Panc1 (cell line): ENCODE data around the gene TXNRD1. TPM values are rescaled to one million over a fixed set of nuclear protein-coding genes. Genes with fewer than 3 reads are reported as not detected.

Source experiments
- ATAC-seq: fragments of 200-7000 bp; cut with Tn5 transposase; 2 replicates; pipeline ENCODE4 v1.9.1; 2020; ENCODE audit warnings: mild to moderate bottlenecking, moderate library complexity
- BruUV-seq: library from RNA; stranded (reverse); fragments of 400-500 nt; replicated peaks from 2 replicates; lab custom pipeline; 2021; lab: Mats Ljungman, UMichigan
- CTCF ChIA-PET: fragments of 300-600 bp; sonication (Branson Sonifier 250); formaldehyde crosslinking; loops from one replicate; lab custom pipeline; 2022; ENCODE audit warnings: antibody characterized with exemption; lab: Charles Lee
- POLR2A ChIA-PET: fragments of 300-600 bp; sonication (Branson Sonifier 250); formaldehyde crosslinking; loops from one replicate; lab custom pipeline; 2022; ENCODE audit warnings: antibody characterized with exemption; lab: Charles Lee
- DNase-seq: peaks from one replicate; pipeline ENCODE4 v3.0.0-alpha.2; 2010; ENCODE audit warnings: low read depth, low spot score
- H3K27ac ChIP-seq: 2 replicates; pipeline ENCODE4 v1.5.1; 2011; ENCODE audit warnings: mild to moderate bottlenecking, low read length, inconsistent platforms
- H3K27me3 ChIP-seq: fragments of 200-500 bp; sonication (Bioruptor generic); 2 replicates; pipeline ENCODE4 v1.6.0; 2014; ENCODE audit warnings: low read length, inconsistent platforms; ENCODE audit not compliant: control insufficient read depth, insufficient read depth
- H3K36me3 ChIP-seq: fragments of 200-500 bp; sonication (Bioruptor generic); 2 replicates; pipeline ENCODE4 v1.5.1; 2014; ENCODE audit warnings: inconsistent platforms, mild to moderate bottlenecking, low read length, moderate library complexity; ENCODE audit not compliant: control insufficient read depth, insufficient read depth
- H3K4me1 ChIP-seq: 2 replicates; pipeline ENCODE4 v1.5.1; 2011; ENCODE audit warnings: inconsistent platforms, mild to moderate bottlenecking, low read length, moderate library complexity; ENCODE audit not compliant: control insufficient read depth, insufficient read depth
- H3K4me3 ChIP-seq, 2 experiments: 2 replicates each; pipeline ENCODE4 v1.5.1; 2011 to 2012; ENCODE audit warnings: low read depth in 2 of 2, low read length in 2 of 2, mild to moderate bottlenecking in 2 of 2, inconsistent platforms in 1 of 2, moderate library complexity in 1 of 2
- H3K9me3 ChIP-seq: fragments of 200-500 bp; sonication (Bioruptor generic); 2 replicates; pipeline ENCODE4 v1.5.1; 2014; ENCODE audit warnings: low read depth, mild to moderate bottlenecking, inconsistent platforms, low read length, moderate library complexity; ENCODE audit not compliant: control insufficient read depth, insufficient read depth
- CTCF ChIP-seq: fragments of 450-650 bp; IDR thresholded peaks from 2 replicates; pipeline ENCODE4 v1.5.1; 2017; ENCODE audit warnings: mild to moderate bottlenecking
- POLR2AphosphoS5 ChIP-seq: IDR thresholded peaks from 2 replicates; pipeline ENCODE4 v1.6.1; 2012; ENCODE audit warnings: mild to moderate bottlenecking, low read depth, low read length, moderate library complexity
- SIN3A ChIP-seq: IDR thresholded peaks from 2 replicates; pipeline ENCODE4 v1.6.1; 2012; ENCODE audit warnings: low read depth, mild to moderate bottlenecking, low read length, moderate library complexity, borderline replicate concordance; ENCODE audit not compliant: insufficient read depth
- TCF7L2 ChIP-seq: IDR thresholded peaks from 2 replicates; pipeline ENCODE4 v1.6.1; 2011; ENCODE audit warnings: mild to moderate bottlenecking, low read depth, low read length, inconsistent platforms
- in situ Hi-C: cut with HindIII; loops from 2 replicates; pipeline ENCODE4 v1.10.0; 2016; ENCODE audit warnings: low sequenced_read_pairs, low pct_unique_long_range_greater_than_20kb
- intact Hi-C: fragments of 100-400 bp; cut with micrococcal nuclease; formaldehyde crosslinking; loops from one replicate; pipeline ENCODE4 v1.10.0; 2022; ENCODE audit not compliant: unreplicated experiment
- total RNA-seq: library from RNA; stranded (reverse); gene quantifications from one replicate; pipeline ENCODE4 v1.2.1, GENCODE V29; 2021; ENCODE audit not compliant: unreplicated experiment
- TF ChIP-seq, protein P1 (sequence below), 2 experiments: IDR thresholded peaks; 2 replicates each; pipeline ENCODE4 v1.6.1; 2011 to 2012; ENCODE audit warnings: low read depth in 2 of 2, control low read depth in 1 of 2, low read length in 1 of 2, mild to moderate bottlenecking in 1 of 2, moderate library complexity in 1 of 2; ENCODE audit not compliant: insufficient read depth in 1 of 2

The TXNRD1 gene
- total RNA-seq, 1 experiment from 2014 or later = 348 TPM

DNA sequence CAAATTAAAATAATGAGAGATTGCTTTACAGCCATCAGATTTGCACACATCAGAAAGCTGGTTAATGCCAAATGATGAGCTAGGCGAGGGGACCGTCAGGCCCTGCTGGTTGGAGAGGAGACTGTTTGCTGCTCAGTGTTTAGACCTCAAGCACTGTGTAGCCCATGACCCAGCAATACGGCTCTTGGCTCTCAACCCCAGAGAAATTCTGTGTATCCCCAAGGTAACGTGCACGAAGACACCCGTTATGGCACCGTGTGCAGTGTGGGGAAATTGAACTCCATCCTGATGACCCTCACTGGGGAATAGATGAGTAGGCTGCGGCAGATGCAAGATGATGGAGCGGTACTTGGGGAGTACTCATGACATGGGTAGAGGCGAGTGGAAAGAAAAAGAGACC, 143.6 kb downstream of the TXNRD1 start:
- BruUV-seq = no TSS peak
- H3K36me3 ChIP-seq = 0 out of 2 replicates have a peak, but pooled peaks cover 2% of the 10 kb centered on the region
- TF ChIP-seq TCF7L2 (no peak), CTCF (no peak), POLR2AphosphoS5 (no peak), SIN3A (no peak)
- TF ChIP-seq, protein P1, sequence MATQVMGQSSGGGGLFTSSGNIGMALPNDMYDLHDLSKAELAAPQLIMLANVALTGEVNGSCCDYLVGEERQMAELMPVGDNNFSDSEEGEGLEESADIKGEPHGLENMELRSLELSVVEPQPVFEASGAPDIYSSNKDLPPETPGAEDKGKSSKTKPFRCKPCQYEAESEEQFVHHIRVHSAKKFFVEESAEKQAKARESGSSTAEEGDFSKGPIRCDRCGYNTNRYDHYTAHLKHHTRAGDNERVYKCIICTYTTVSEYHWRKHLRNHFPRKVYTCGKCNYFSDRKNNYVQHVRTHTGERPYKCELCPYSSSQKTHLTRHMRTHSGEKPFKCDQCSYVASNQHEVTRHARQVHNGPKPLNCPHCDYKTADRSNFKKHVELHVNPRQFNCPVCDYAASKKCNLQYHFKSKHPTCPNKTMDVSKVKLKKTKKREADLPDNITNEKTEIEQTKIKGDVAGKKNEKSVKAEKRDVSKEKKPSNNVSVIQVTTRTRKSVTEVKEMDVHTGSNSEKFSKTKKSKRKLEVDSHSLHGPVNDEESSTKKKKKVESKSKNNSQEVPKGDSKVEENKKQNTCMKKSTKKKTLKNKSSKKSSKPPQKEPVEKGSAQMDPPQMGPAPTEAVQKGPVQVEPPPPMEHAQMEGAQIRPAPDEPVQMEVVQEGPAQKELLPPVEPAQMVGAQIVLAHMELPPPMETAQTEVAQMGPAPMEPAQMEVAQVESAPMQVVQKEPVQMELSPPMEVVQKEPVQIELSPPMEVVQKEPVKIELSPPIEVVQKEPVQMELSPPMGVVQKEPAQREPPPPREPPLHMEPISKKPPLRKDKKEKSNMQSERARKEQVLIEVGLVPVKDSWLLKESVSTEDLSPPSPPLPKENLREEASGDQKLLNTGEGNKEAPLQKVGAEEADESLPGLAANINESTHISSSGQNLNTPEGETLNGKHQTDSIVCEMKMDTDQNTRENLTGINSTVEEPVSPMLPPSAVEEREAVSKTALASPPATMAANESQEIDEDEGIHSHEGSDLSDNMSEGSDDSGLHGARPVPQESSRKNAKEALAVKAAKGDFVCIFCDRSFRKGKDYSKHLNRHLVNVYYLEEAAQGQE (IDR thresholded peaks at IDR 0.05; ENCODE audit: insufficient read depth in 1 of 2, low read depth in 2 of 2, low read length in 1 of 2) = no peak
- DNase-seq = no peak
- peaks cover 19% of the 10 kb centered on the region for H3K4me1 ChIP-seq
- no peaks in the 10 kb centered on the region for H3K27me3 ChIP-seq
- ChIA-PET POLR2A (no interaction called here), CTCF (interaction anchor here (0.6 kb wide), 1 partner anchor 724 kb away, joined by 5 read pairs; no protein-coding TSS in a partner anchor)
- in situ Hi-C loops = no loop called here
- intact Hi-C loops = loop anchor here (5.0 kb wide), 1 partner anchor 157 kb away; no protein-coding TSS in a partner anchor
- no peak overlapping the region for H3K4me3 ChIP-seq
- H3K27ac ChIP-seq = no peak overlapping the region
- ATAC-seq = no peak
- no peaks in the 10 kb centered on the region for H3K9me3 ChIP-seq

DNA sequence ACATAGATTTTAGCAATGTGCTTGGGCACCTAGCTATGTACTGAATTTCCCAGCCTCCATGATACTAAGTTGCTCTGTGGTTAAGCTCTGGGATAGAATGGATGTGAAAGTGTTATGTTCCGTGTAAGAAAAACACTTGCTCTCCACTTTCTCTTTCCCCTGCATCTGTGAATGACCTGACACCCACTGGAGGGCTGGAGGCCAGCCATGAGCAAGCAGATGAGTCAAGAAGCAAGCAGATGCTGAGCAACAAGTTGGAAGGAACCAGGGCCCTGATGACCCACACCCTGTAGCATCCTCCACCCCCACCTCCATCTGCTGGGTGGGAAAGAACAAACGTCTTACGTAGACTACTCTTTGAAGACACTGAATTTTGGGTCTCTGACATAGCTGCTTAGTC, 144.6 kb downstream of the TXNRD1 start:
- Histone ChIP-seq H3K9me3 (no peaks in the 10 kb centered on the region), H3K36me3 (0 out of 2 replicates have a peak, but pooled peaks cover 1% of the 10 kb centered on the region), H3K27me3 (no peaks in the 10 kb centered on the region), H3K4me1 (peaks cover 12% of the 10 kb centered on the region), H3K27ac (no peak overlapping the region), H3K4me3 (no peak overlapping the region)
- ChIA-PET POLR2A (no interaction called here), CTCF (interaction anchor here (0.6 kb wide), 1 partner anchor 284 kb away, joined by 9 read pairs; no protein-coding TSS in a partner anchor)
- in situ Hi-C loops (no loop called here), intact Hi-C loops (no loop called here)
- ATAC-seq (no peak), DNase-seq (no peak)
- no TSS peak for BruUV-seq
- TF ChIP-seq, protein P1 (IDR thresholded peaks at IDR 0.05; ENCODE audit: insufficient read depth in 1 of 2, low read depth in 2 of 2, low read length in 1 of 2) = no peak
- TF ChIP-seq CTCF (no peak), TCF7L2 (no peak), POLR2AphosphoS5 (no peak), SIN3A (no peak)
